Measurements from ENCODE around the gene SMYD3. TPM values are rescaled to one million over a fixed set of nuclear protein-coding genes. Genes with fewer than 3 reads are reported as not detected.
"Not testable (repeated sequence)": the region's sequence is repeated elsewhere in the genome, so short reads cannot be mapped to it uniquely, and the experiment has no call there.

The SMYD3 gene
- total RNA-seq, 2 experiments from 2014 or later: 21.3 to 21.4 TPM

GRCh38 chr1:246072456-246072955 lies 434.6 kb downstream of the SMYD3 start:
- Mint-ChIP-seq H3K27me3 (ENCODE audit: low read depth) (no peaks in the 10 kb centered on the region), H3K9me3 (peaks cover 3% of the 10 kb centered on the region), H3K4me3 (no peak overlapping the region), H3K27ac (no peak overlapping the region), H3K4me1 (ENCODE audit: low read depth) (peaks cover 8% of the 10 kb centered on the region), H3K36me3 (ENCODE audit: low read depth) (peaks cover 7% of the 10 kb centered on the region)
- CTCF ChIA-PET: no interaction called here
- intact Hi-C loops (cut with micrococcal nuclease): no loop called here
- no peak for DNase-seq

- H3K4me3 Mint-ChIP-seq; H3K4me1 Mint-ChIP-seq (ENCODE audit: low read depth); H3K27me3 Mint-ChIP-seq (ENCODE audit: low read depth); CTCF ChIA-PET; DNase-seq; intact Hi-C loops (cut with micrococcal nuclease); H3K36me3 Mint-ChIP-seq (ENCODE audit: low read depth); H3K27ac Mint-ChIP-seq; H3K9me3 Mint-ChIP-seq: not testable (repeated sequence)
Observed at GRCh38 chr1:246071981-246072380, 435.1 kb downstream of the SMYD3 start.

GRCh38 chr1:246071561-246071960 lies 435.5 kb downstream of the SMYD3 start:
- H3K36me3 Mint-ChIP-seq (ENCODE audit: low read depth); H3K4me3 Mint-ChIP-seq: not testable (repeated sequence)

GRCh38 chr1:246069581-246069980 lies 437.5 kb downstream of the SMYD3 start:
- Mint-ChIP-seq H3K4me1 (ENCODE audit: low read depth) (peaks cover 8% of the 10 kb centered on the region), H3K27me3 (ENCODE audit: low read depth) (no peaks in the 10 kb centered on the region), H3K27ac (no peak overlapping the region), H3K36me3 (ENCODE audit: low read depth) (peaks cover 2% of the 10 kb centered on the region), H3K9me3 (no peaks in the 10 kb centered on the region), H3K4me3 (no peak overlapping the region)
- CTCF ChIA-PET: no interaction called here
- intact Hi-C loops (cut with micrococcal nuclease): no loop called here
- no peak for DNase-seq

More at GRCh38 chr1:246071561-246071960, 435.5 kb downstream of the SMYD3 start:
- CTCF ChIA-PET; H3K27ac Mint-ChIP-seq; H3K4me1 Mint-ChIP-seq (ENCODE audit: low read depth); H3K27me3 Mint-ChIP-seq (ENCODE audit: low read depth); DNase-seq; intact Hi-C loops (cut with micrococcal nuclease); H3K9me3 Mint-ChIP-seq: not testable (repeated sequence)

- no peak overlapping the region for H3K4me3 Mint-ChIP-seq
- no peak for DNase-seq
- peaks cover 2% of the 10 kb centered on the region for H3K36me3 Mint-ChIP-seq (ENCODE audit: low read depth)
- H3K27ac Mint-ChIP-seq: no peak overlapping the region
- H3K4me1 Mint-ChIP-seq (ENCODE audit: low read depth): peaks cover 8% of the 10 kb centered on the region
- CTCF ChIA-PET: no interaction called here
- intact Hi-C loops (cut with micrococcal nuclease): no loop called here
- H3K27me3 Mint-ChIP-seq (ENCODE audit: low read depth): no peaks in the 10 kb centered on the region
- no peaks in the 10 kb centered on the region for H3K9me3 Mint-ChIP-seq
Observed at GRCh38 chr1:246068619-246069509, 438.2 kb downstream of the SMYD3 start.

- Mint-ChIP-seq H3K27me3 (ENCODE audit: low read depth) (no peaks in the 10 kb centered on the region), H3K36me3 (ENCODE audit: low read depth) (peaks cover 2% of the 10 kb centered on the region), H3K9me3 (no peaks in the 10 kb centered on the region), H3K4me3 (no peak overlapping the region), H3K4me1 (ENCODE audit: low read depth) (peaks cover 8% of the 10 kb centered on the region), H3K27ac (no peak overlapping the region)
- no peak for DNase-seq
- intact Hi-C loops (cut with micrococcal nuclease): no loop called here
- CTCF ChIA-PET: no interaction called here
Observed at GRCh38 chr1:246068217-246068512, 438.9 kb downstream of the SMYD3 start.

GRCh38 chr1:246067432-246068216 lies 439.5 kb downstream of the SMYD3 start:
- no peak for DNase-seq
- Mint-ChIP-seq H3K36me3 (ENCODE audit: low read depth) (peaks cover 1% of the 10 kb centered on the region), H3K27ac (peak overlapping the region; percentile 38), H3K9me3 (no peaks in the 10 kb centered on the region), H3K4me1 (ENCODE audit: low read depth) (peaks cover 8% of the 10 kb centered on the region), H3K27me3 (ENCODE audit: low read depth) (no peaks in the 10 kb centered on the region), H3K4me3 (no peak overlapping the region)
- intact Hi-C loops (cut with micrococcal nuclease): no loop called here
- CTCF ChIA-PET: no interaction called here

GRCh38 chr1:246066573-246066972 lies 440.5 kb downstream of the SMYD3 start:
- intact Hi-C loops (cut with micrococcal nuclease): no loop called here
- no peak for DNase-seq

GRCh38 chr1:246065592-246065991 lies 441.5 kb downstream of the SMYD3 start:
- Mint-ChIP-seq H3K36me3 (ENCODE audit: low read depth) (peaks cover 1% of the 10 kb centered on the region), H3K27me3 (ENCODE audit: low read depth) (no peaks in the 10 kb centered on the region)
- intact Hi-C loops (cut with micrococcal nuclease): no loop called here

More at GRCh38 chr1:246066573-246066972, 440.5 kb downstream of the SMYD3 start:
- no peaks in the 10 kb centered on the region for H3K9me3 Mint-ChIP-seq
- CTCF ChIA-PET: no interaction called here
- peaks cover 8% of the 10 kb centered on the region for H3K4me1 Mint-ChIP-seq (ENCODE audit: low read depth)
- H3K27me3 Mint-ChIP-seq (ENCODE audit: low read depth): no peaks in the 10 kb centered on the region
- H3K27ac Mint-ChIP-seq: no peak overlapping the region
- H3K4me3 Mint-ChIP-seq: no peak overlapping the region
- peaks cover 1% of the 10 kb centered on the region for H3K36me3 Mint-ChIP-seq (ENCODE audit: low read depth)

GRCh38 chr1:246064891-246065290 lies 442.2 kb downstream of the SMYD3 start:
- H3K4me1 Mint-ChIP-seq (ENCODE audit: low read depth): peaks cover 8% of the 10 kb centered on the region
- H3K27ac Mint-ChIP-seq: no peak overlapping the region
- H3K4me3 Mint-ChIP-seq: no peak overlapping the region
- CTCF ChIA-PET: no interaction called here
- intact Hi-C loops (cut with micrococcal nuclease): no loop called here
- H3K9me3 Mint-ChIP-seq: no peaks in the 10 kb centered on the region
- no peaks in the 10 kb centered on the region for H3K27me3 Mint-ChIP-seq (ENCODE audit: low read depth)
- H3K36me3 Mint-ChIP-seq (ENCODE audit: low read depth): peaks cover 1% of the 10 kb centered on the region
- DNase-seq: no peak

More at GRCh38 chr1:246065592-246065991, 441.5 kb downstream of the SMYD3 start:
- no peak overlapping the region for H3K4me3 Mint-ChIP-seq
- CTCF ChIA-PET: no interaction called here
- H3K4me1 Mint-ChIP-seq (ENCODE audit: low read depth): peaks cover 8% of the 10 kb centered on the region
- no peaks in the 10 kb centered on the region for H3K9me3 Mint-ChIP-seq
- no peak overlapping the region for H3K27ac Mint-ChIP-seq
- DNase-seq: no peak

- CTCF ChIA-PET: no interaction called here
- H3K27ac Mint-ChIP-seq: no peak overlapping the region
Observed at GRCh38 chr1:246063013-246063616, 444.0 kb downstream of the SMYD3 start.

GRCh38 chr1:246058466-246058865 lies 448.6 kb downstream of the SMYD3 start:
- H3K27me3 Mint-ChIP-seq (ENCODE audit: low read depth): no peaks in the 10 kb centered on the region
- H3K4me3 Mint-ChIP-seq: no peak overlapping the region
- H3K36me3 Mint-ChIP-seq (ENCODE audit: low read depth): peaks cover 6% of the 10 kb centered on the region
- intact Hi-C loops (cut with micrococcal nuclease): no loop called here
- DNase-seq: no peak
- CTCF ChIA-PET: no interaction called here
- no peaks in the 10 kb centered on the region for H3K4me1 Mint-ChIP-seq (ENCODE audit: low read depth)
- H3K9me3 Mint-ChIP-seq: peaks cover 3% of the 10 kb centered on the region
- H3K27ac Mint-ChIP-seq: no peak overlapping the region

More at GRCh38 chr1:246063013-246063616, 444.0 kb downstream of the SMYD3 start:
- no peak for DNase-seq
- intact Hi-C loops (cut with micrococcal nuclease): no loop called here
- Mint-ChIP-seq H3K4me3 (no peak overlapping the region), H3K36me3 (ENCODE audit: low read depth) (peaks cover 1% of the 10 kb centered on the region), H3K9me3 (no peaks in the 10 kb centered on the region), H3K27me3 (ENCODE audit: low read depth) (no peaks in the 10 kb centered on the region), H3K4me1 (ENCODE audit: low read depth) (peaks cover 6% of the 10 kb centered on the region)

All from activated naive CD4-positive, alpha-beta T cell treated with anti-CD3 and anti-CD28 coated beads for 36 hours (primary cell).